Fibroblast of villous mesenchyme (primary cell): ENCODE measurements around the gene ACY1. TPM values are rescaled to one million over a fixed set of nuclear protein-coding genes. Genes with fewer than 3 reads are reported as not detected.

Source experiments
- DNase-seq: peaks from one replicate; pipeline ENCODE4 v3.0.0-alpha.2; 2010; ENCODE audit warnings: low read depth
- H3K4me3 ChIP-seq: 2 replicates; pipeline ENCODE4 v1.5.1; 2011; ENCODE audit warnings: low read depth, mild to moderate bottlenecking, low read length
- total RNA-seq: library from RNA; depleted of rRNA; stranded (reverse); fragments of >200 nt; gene quantifications from 2 replicates; pipeline ENCODE4 v1.2.3, GENCODE V29; 2012
- TF ChIP-seq, protein P1 (sequence below): IDR thresholded peaks from 2 replicates; pipeline ENCODE4 v1.5.1; 2012; ENCODE audit warnings: low read depth, mild to moderate bottlenecking, low read length; ENCODE audit not compliant: insufficient read depth

The ACY1 gene
- total RNA-seq, 1 donor: 23.3 TPM

- H3K4me3 ChIP-seq: no peak overlapping the region
- TF ChIP-seq, protein P1, sequence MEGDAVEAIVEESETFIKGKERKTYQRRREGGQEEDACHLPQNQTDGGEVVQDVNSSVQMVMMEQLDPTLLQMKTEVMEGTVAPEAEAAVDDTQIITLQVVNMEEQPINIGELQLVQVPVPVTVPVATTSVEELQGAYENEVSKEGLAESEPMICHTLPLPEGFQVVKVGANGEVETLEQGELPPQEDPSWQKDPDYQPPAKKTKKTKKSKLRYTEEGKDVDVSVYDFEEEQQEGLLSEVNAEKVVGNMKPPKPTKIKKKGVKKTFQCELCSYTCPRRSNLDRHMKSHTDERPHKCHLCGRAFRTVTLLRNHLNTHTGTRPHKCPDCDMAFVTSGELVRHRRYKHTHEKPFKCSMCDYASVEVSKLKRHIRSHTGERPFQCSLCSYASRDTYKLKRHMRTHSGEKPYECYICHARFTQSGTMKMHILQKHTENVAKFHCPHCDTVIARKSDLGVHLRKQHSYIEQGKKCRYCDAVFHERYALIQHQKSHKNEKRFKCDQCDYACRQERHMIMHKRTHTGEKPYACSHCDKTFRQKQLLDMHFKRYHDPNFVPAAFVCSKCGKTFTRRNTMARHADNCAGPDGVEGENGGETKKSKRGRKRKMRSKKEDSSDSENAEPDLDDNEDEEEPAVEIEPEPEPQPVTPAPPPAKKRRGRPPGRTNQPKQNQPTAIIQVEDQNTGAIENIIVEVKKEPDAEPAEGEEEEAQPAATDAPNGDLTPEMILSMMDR: no peak
- DNase-seq: no peak
Measured at GRCh38 chr3:52022323-52023100, 39.2 kb downstream of the ACY1 start.

DNA sequence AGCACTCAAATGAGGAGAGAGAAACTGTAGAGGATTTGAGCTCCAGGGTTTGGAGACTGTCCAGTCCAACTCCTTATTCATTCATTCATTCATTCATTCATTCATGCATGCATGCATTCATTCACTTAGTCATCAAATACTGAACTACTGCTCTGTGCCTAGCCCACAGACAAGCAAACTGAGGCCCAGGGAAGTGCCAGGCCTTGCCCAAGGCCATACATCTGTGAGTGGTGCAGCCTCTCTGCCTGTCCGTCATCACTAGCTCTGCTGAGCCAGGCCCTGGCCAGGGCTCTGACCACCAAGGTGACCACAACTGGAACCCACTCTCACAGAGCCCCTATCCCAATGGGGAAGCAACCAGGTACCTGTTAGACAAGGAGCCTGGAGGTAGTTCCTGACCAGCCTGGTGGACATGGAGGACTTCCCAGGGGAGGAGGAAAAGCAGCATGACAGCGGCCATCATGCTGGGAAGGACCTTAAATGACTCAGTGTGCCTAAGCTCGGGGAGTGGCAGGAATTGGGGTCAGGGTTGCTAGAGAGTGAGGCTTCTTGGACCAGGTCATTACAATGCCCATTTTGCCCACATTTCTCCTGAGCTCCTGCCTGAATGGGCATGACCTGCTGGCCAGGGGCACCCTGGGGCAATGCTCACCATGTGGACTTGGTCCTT, 39.9 kb downstream of the ACY1 start:
- H3K4me3 ChIP-seq: no peak overlapping the region
- TF ChIP-seq, protein P1: no peak
- DNase-seq: no peak

GRCh38 chr3:52023860-52024764, 40.8 kb downstream of the ACY1 start:
- DNase-seq: no peak
- no peak overlapping the region for H3K4me3 ChIP-seq
- TF ChIP-seq, protein P1: no peak

GRCh38 chr3:52024765-52025452, 41.6 kb downstream of the ACY1 start:
- TF ChIP-seq, protein P1: no peak
- DNase-seq: no peak
- no peak overlapping the region for H3K4me3 ChIP-seq

GRCh38 chr3:52025453-52025852, 42.1 kb downstream of the ACY1 start:
- H3K4me3 ChIP-seq: no peak overlapping the region
- no peak for DNase-seq
- TF ChIP-seq, protein P1: no peak

- TF ChIP-seq, protein P1: no peak
- no peak overlapping the region for H3K4me3 ChIP-seq
- no peak for DNase-seq
Measured at GRCh38 chr3:52026041-52026440, 42.7 kb downstream of the ACY1 start.
